GM23338 (cell line): ENCODE data around the gene RNF133. TPM values are rescaled to one million over a fixed set of nuclear protein-coding genes. Genes with fewer than 3 reads are reported as not detected.

ENCODE experiments used
- ATAC-seq: fragments of 200-7000 bp; cut with Tn5 transposase; 3 replicates; pipeline ENCODE4 v1.9.1; 2020
- DNase-seq: peaks from one replicate; pipeline ENCODE4 v3.0.0-alpha.2; 2015; ENCODE audit warnings: low spot score
- H2AFZ ChIP-seq: fragments of 200-600 bp; sonication (generic); 2 replicates; pipeline ENCODE4 v1.8.0; 2016; ENCODE audit warnings: antibody characterized with exemption, mild to moderate bottlenecking, moderate library complexity
- H3F3A ChIP-seq: fragments of 200-600 bp; sonication (generic); replicated peaks from 2 replicates; pipeline ENCODE4 v1.8.0; 2017; ENCODE audit warnings: antibody characterized with exemption, mixed run types, low read depth
- H3K27ac ChIP-seq: fragments of 200-600 bp; sonication (generic); 2 replicates; pipeline ENCODE4 v1.6.1; 2016; ENCODE audit warnings: low read depth
- H3K27me3 ChIP-seq: fragments of 200-600 bp; sonication (generic); 2 replicates; pipeline ENCODE4 v1.8.0; 2016; ENCODE audit warnings: mild to moderate bottlenecking, mixed run types, moderate library complexity; ENCODE audit not compliant: insufficient read depth
- H3K36me3 ChIP-seq: fragments of 200-600 bp; sonication (generic); 2 replicates; pipeline ENCODE4 v1.8.0; 2016; ENCODE audit warnings: mild to moderate bottlenecking; ENCODE audit not compliant: insufficient read depth
- H3K4me1 ChIP-seq: fragments of 200-600 bp; sonication (generic); 2 replicates; pipeline ENCODE4 v1.8.0; 2016; ENCODE audit warnings: mild to moderate bottlenecking, moderate library complexity; ENCODE audit not compliant: insufficient read depth
- H3K4me2 ChIP-seq: fragments of 200-600 bp; sonication (generic); 2 replicates; pipeline ENCODE4 v1.7.1; 2017; ENCODE audit warnings: mixed run types
- H3K4me3 ChIP-seq: fragments of 200-600 bp; sonication (generic); 2 replicates; pipeline ENCODE4 v1.6.1; 2016; ENCODE audit warnings: mixed run types
- H3K79me2 ChIP-seq: fragments of 200-600 bp; sonication (generic); replicated peaks from 2 replicates; pipeline ENCODE4 v1.8.0; 2017; ENCODE audit warnings: mild to moderate bottlenecking; ENCODE audit not compliant: insufficient read depth
- H3K9me2 ChIP-seq: fragments of 200-600 bp; sonication (generic); 2 replicates; pipeline ENCODE4 v1.8.0; 2017; ENCODE audit not compliant: insufficient read depth
- H4K20me1 ChIP-seq: fragments of 200-600 bp; sonication (generic); replicated peaks from 2 replicates; pipeline ENCODE4 v1.8.0; 2017; ENCODE audit warnings: mild to moderate bottlenecking; ENCODE audit not compliant: insufficient read depth
- H3K27ac Mint-ChIP-seq: 2 replicates; pipeline ENCODE4 v1.8.0; 2020; ENCODE audit warnings: inconsistent platforms, mild to moderate bottlenecking, moderate library complexity, mixed read lengths
- H3K27me3 Mint-ChIP-seq: 3 replicates; pipeline ENCODE4 v1.8.0; 2022; ENCODE audit warnings: low read depth, mild to moderate bottlenecking, moderate library complexity, mixed read lengths, inconsistent platforms; ENCODE audit not compliant: insufficient read depth, poor library complexity
- H3K36me3 Mint-ChIP-seq: 3 replicates; pipeline ENCODE4 v1.8.0; 2021; ENCODE audit warnings: low read depth, mild to moderate bottlenecking, inconsistent platforms, moderate library complexity, mixed read lengths
- H3K4me1 Mint-ChIP-seq: 3 replicates; pipeline ENCODE4 v1.8.0; 2020; ENCODE audit warnings: mild to moderate bottlenecking, inconsistent platforms, mixed read lengths
- H3K4me3 Mint-ChIP-seq: 3 replicates; pipeline ENCODE4 v1.8.0; 2021; ENCODE audit warnings: moderate library complexity, mild to moderate bottlenecking, inconsistent platforms, mixed read lengths
- H3K9me3 Mint-ChIP-seq: 3 replicates; pipeline ENCODE4 v1.8.0; 2020; ENCODE audit warnings: moderate library complexity, mild to moderate bottlenecking, inconsistent platforms, mixed read lengths
- CREB1 ChIP-seq: fragments of 250-450 bp; sonication (Bioruptor Pico); IDR thresholded peaks from 2 replicates; pipeline ENCODE4 v1.5.0; 2020; ENCODE audit warnings: low read depth, mild to moderate bottlenecking, moderate library complexity
- EZH2 ChIP-seq: fragments of 200-600 bp; sonication (generic); IDR thresholded peaks from one replicate; pipeline ENCODE4 v1.8.0; 2017; ENCODE audit warnings: antibody characterized with exemption, mild to moderate bottlenecking, low read depth; ENCODE audit not compliant: unreplicated experiment
- EZH2phosphoT487 ChIP-seq: fragments of 200-600 bp; sonication (generic); IDR thresholded peaks from one replicate; pipeline ENCODE4 v1.8.1; 2018; ENCODE audit warnings: antibody characterized with exemption; ENCODE audit not compliant: unreplicated experiment
- JUNB ChIP-seq: IDR thresholded peaks from one replicate; pipeline ENCODE4 v1.6.1; 2016; ENCODE audit warnings: antibody characterized with exemption; ENCODE audit not compliant: unreplicated experiment
- NANOG ChIP-seq: IDR thresholded peaks from 2 replicates; pipeline ENCODE4 v1.6.1; 2016; ENCODE audit warnings: antibody characterized with exemption, borderline replicate concordance
- POLR2AphosphoS5 ChIP-seq: IDR thresholded peaks from 2 replicates; pipeline ENCODE4 v1.6.1; 2016; ENCODE audit warnings: antibody characterized with exemption, low read depth
- STAT1 ChIP-seq: IDR thresholded peaks from one replicate; pipeline ENCODE4 v1.6.1; 2016; ENCODE audit warnings: antibody characterized with exemption; ENCODE audit not compliant: unreplicated experiment
- ZNF114 ChIP-seq: fragments of 250-450 bp; sonication (Bioruptor Pico); IDR thresholded peaks from 2 replicates; pipeline ENCODE4 v1.5.0; 2020; ENCODE audit warnings: mild to moderate bottlenecking, moderate library complexity
- ZNF331 ChIP-seq: fragments of 250-450 bp; sonication (Bioruptor Pico); IDR thresholded peaks from 2 replicates; pipeline ENCODE4 v1.5.0; 2020; ENCODE audit warnings: low read depth, mild to moderate bottlenecking, moderate library complexity
- polyA plus RNA-seq: library from polyadenylated mRNA; unstranded; fragments of >200 nt; fragmentation: Nextera tagmentation; extraction: Ambion mirVana; gene quantifications from 2 replicates; pipeline ENCODE4 v1.2.1, GENCODE V29; 2016
- total RNA-seq: library from RNA; depleted of rRNA; stranded (reverse); fragments of >200 nt; shearing (Covaris generic); gene quantifications from 2 replicates; pipeline ENCODE4 v1.2.3, GENCODE V29; 2014
- TF ChIP-seq, protein P1 (sequence below): IDR thresholded peaks from 2 replicates; pipeline ENCODE4 v1.6.1; 2016; ENCODE audit warnings: antibody characterized with exemption
- TF ChIP-seq, protein P2 (sequence below): fragments of 250-450 bp; sonication (Bioruptor Pico); IDR thresholded peaks from 2 replicates; pipeline ENCODE4 v1.5.0; 2020; ENCODE audit warnings: mild to moderate bottlenecking, moderate library complexity
- TF ChIP-seq, protein P3 (sequence below): IDR thresholded peaks from one replicate; pipeline ENCODE4 v1.6.1; 2018; ENCODE audit warnings: antibody characterized with exemption; ENCODE audit not compliant: unreplicated experiment
- TF ChIP-seq, protein P4 (sequence below), 2 experiments: fragments of 200-600 bp in 1 of 2; sonication (generic) in 1 of 2; conservative IDR thresholded peaks; 2 replicates each; pipeline versions ENCODE4 v1.5.1 to v1.6.1; 2016 to 2017; ENCODE audit warnings: antibody characterized with exemption in 2 of 2, low read depth in 2 of 2, mild to moderate bottlenecking in 2 of 2, moderate library complexity in 1 of 2

RNF133 gene
- total and polyA plus RNA-seq, 2 experiments from 2014 or later = 2.0 TPM; not detected in 1

DNA sequence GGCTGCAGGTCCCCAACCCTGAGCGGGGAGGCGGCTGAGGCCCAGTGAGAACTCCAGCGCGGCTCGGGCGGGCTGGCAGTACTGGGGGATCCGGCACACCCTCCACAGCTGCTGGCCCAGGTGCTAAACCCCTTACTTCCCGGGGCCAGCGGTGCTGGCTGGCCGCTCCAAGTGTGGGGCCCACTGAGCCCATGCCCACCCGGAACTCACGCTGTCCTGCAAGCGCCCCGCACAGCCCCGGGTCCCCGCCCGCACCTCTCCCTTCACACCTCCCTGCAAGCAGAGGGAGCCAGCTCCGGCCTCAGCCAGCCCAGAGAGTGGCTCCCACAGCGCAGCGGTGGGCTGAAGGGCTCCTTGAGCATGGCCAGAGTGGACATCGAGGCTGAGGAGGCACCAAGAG lies 25.0 kb downstream of the RNF133 start:
- H3K9me3 Mint-ChIP-seq = peaks cover 8% of the 10 kb centered on the region; the same call in 2 of the 3 replicates
- ATAC-seq (no peak), DNase-seq (no peak)
- no peaks in the 10 kb centered on the region for H3K79me2 ChIP-seq
- no peak overlapping the region for H3K4me2 ChIP-seq
- H3K4me3 Mint-ChIP-seq = no peak overlapping the region
- TF ChIP-seq EZH2phosphoT487 (no peak), EZH2 (no peak), CREB1 (CRISPR knock-in tag) (no peak), STAT1 (no peak), JUNB (no peak), ZNF331 (CRISPR knock-in tag) (no peak), NANOG (no peak), ZNF114 (CRISPR knock-in tag) (no peak), POLR2AphosphoS5 (no peak)
- TF ChIP-seq, protein P1, sequence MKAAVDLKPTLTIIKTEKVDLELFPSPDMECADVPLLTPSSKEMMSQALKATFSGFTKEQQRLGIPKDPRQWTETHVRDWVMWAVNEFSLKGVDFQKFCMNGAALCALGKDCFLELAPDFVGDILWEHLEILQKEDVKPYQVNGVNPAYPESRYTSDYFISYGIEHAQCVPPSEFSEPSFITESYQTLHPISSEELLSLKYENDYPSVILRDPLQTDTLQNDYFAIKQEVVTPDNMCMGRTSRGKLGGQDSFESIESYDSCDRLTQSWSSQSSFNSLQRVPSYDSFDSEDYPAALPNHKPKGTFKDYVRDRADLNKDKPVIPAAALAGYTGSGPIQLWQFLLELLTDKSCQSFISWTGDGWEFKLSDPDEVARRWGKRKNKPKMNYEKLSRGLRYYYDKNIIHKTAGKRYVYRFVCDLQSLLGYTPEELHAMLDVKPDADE = no peak
- TF ChIP-seq, protein P2, sequence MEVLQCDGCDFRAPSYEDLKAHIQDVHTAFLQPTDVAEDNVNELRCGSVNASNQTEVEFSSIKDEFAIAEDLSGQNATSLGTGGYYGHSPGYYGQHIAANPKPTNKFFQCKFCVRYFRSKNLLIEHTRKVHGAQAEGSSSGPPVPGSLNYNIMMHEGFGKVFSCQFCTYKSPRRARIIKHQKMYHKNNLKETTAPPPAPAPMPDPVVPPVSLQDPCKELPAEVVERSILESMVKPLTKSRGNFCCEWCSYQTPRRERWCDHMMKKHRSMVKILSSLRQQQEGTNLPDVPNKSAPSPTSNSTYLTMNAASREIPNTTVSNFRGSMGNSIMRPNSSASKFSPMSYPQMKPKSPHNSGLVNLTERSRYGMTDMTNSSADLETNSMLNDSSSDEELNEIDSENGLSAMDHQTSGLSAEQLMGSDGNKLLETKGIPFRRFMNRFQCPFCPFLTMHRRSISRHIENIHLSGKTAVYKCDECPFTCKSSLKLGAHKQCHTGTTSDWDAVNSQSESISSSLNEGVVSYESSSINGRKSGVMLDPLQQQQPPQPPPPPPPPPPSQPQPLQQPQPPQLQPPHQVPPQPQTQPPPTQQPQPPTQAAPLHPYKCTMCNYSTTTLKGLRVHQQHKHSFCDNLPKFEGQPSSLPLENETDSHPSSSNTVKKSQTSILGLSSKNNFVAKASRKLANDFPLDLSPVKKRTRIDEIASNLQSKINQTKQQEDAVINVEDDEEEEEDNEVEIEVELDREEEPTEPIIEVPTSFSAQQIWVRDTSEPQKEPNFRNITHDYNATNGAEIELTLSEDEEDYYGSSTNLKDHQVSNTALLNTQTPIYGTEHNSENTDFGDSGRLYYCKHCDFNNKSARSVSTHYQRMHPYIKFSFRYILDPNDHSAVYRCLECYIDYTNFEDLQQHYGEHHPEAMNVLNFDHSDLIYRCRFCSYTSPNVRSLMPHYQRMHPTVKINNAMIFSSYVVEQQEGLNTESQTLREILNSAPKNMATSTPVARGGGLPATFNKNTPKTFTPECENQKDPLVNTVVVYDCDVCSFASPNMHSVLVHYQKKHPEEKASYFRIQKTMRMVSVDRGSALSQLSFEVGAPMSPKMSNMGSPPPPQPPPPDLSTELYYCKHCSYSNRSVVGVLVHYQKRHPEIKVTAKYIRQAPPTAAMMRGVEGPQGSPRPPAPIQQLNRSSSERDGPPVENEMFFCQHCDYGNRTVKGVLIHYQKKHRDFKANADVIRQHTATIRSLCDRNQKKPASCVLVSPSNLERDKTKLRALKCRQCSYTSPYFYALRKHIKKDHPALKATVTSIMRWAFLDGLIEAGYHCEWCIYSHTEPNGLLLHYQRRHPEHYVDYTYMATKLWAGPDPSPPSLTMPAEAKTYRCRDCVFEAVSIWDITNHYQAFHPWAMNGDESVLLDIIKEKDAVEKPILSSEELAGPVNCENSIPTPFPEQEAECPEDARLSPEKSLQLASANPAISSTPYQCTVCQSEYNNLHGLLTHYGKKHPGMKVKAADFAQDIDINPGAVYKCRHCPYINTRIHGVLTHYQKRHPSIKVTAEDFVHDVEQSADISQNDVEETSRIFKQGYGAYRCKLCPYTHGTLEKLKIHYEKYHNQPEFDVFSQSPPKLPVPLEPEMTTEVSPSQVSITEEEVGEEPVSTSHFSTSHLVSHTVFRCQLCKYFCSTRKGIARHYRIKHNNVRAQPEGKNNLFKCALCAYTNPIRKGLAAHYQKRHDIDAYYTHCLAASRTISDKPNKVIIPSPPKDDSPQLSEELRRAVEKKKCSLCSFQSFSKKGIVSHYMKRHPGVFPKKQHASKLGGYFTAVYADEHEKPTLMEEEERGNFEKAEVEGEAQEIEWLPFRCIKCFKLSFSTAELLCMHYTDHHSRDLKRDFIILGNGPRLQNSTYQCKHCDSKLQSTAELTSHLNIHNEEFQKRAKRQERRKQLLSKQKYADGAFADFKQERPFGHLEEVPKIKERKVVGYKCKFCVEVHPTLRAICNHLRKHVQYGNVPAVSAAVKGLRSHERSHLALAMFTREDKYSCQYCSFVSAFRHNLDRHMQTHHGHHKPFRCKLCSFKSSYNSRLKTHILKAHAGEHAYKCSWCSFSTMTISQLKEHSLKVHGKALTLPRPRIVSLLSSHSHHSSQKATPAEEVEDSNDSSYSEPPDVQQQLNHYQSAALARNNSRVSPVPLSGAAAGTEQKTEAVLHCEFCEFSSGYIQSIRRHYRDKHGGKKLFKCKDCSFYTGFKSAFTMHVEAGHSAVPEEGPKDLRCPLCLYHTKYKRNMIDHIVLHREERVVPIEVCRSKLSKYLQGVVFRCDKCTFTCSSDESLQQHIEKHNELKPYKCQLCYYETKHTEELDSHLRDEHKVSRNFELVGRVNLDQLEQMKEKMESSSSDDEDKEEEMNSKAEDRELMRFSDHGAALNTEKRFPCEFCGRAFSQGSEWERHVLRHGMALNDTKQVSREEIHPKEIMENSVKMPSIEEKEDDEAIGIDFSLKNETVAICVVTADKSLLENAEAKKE (CRISPR knock-in tag) = no peak
- TF ChIP-seq, protein P3, sequence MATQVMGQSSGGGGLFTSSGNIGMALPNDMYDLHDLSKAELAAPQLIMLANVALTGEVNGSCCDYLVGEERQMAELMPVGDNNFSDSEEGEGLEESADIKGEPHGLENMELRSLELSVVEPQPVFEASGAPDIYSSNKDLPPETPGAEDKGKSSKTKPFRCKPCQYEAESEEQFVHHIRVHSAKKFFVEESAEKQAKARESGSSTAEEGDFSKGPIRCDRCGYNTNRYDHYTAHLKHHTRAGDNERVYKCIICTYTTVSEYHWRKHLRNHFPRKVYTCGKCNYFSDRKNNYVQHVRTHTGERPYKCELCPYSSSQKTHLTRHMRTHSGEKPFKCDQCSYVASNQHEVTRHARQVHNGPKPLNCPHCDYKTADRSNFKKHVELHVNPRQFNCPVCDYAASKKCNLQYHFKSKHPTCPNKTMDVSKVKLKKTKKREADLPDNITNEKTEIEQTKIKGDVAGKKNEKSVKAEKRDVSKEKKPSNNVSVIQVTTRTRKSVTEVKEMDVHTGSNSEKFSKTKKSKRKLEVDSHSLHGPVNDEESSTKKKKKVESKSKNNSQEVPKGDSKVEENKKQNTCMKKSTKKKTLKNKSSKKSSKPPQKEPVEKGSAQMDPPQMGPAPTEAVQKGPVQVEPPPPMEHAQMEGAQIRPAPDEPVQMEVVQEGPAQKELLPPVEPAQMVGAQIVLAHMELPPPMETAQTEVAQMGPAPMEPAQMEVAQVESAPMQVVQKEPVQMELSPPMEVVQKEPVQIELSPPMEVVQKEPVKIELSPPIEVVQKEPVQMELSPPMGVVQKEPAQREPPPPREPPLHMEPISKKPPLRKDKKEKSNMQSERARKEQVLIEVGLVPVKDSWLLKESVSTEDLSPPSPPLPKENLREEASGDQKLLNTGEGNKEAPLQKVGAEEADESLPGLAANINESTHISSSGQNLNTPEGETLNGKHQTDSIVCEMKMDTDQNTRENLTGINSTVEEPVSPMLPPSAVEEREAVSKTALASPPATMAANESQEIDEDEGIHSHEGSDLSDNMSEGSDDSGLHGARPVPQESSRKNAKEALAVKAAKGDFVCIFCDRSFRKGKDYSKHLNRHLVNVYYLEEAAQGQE = no peak
- TF ChIP-seq, protein P4, sequence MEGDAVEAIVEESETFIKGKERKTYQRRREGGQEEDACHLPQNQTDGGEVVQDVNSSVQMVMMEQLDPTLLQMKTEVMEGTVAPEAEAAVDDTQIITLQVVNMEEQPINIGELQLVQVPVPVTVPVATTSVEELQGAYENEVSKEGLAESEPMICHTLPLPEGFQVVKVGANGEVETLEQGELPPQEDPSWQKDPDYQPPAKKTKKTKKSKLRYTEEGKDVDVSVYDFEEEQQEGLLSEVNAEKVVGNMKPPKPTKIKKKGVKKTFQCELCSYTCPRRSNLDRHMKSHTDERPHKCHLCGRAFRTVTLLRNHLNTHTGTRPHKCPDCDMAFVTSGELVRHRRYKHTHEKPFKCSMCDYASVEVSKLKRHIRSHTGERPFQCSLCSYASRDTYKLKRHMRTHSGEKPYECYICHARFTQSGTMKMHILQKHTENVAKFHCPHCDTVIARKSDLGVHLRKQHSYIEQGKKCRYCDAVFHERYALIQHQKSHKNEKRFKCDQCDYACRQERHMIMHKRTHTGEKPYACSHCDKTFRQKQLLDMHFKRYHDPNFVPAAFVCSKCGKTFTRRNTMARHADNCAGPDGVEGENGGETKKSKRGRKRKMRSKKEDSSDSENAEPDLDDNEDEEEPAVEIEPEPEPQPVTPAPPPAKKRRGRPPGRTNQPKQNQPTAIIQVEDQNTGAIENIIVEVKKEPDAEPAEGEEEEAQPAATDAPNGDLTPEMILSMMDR (conservative IDR thresholded peaks at IDR 0.05; ENCODE audit: low read depth in 2 of 2) = no peak
- no peak overlapping the region for H2AFZ ChIP-seq
- H3K4me1 ChIP-seq = peaks cover 35% of the 10 kb centered on the region
- H3K36me3 Mint-ChIP-seq = peaks cover 31% of the 10 kb centered on the region
- H3K27me3 Mint-ChIP-seq = peaks cover 3% of the 10 kb centered on the region
- H4K20me1 ChIP-seq = no peaks in the 10 kb centered on the region
- H3F3A ChIP-seq = no peaks in the 10 kb centered on the region
- H3K27ac Mint-ChIP-seq = no peak overlapping the region
- peaks cover 16% of the 10 kb centered on the region for H3K9me2 ChIP-seq
- H3K27ac ChIP-seq = no peak overlapping the region
- peaks cover 49% of the 10 kb centered on the region for H3K4me1 Mint-ChIP-seq
- H3K36me3 ChIP-seq = no peaks in the 10 kb centered on the region
- H3K4me3 ChIP-seq = no peak overlapping the region
- H3K27me3 ChIP-seq = no peaks in the 10 kb centered on the region
